ENCODE measurements around the gene RPTOR. TPM values are rescaled to one million over a fixed set of nuclear protein-coding genes. Genes with fewer than 3 reads are reported as not detected.
A peak's percentile ranks its signal among the peaks of the same experiment; 100 is the strongest.

The RPTOR gene
- total RNA-seq, 4 donors from 2014 or later, result 23.6 to 37.0 (median 27.8) TPM

- no peak for TF ChIP-seq CTCF (IDR thresholded peaks at IDR 0.05)
- no peak for ATAC-seq (ENCODE audit: low FRiP score)
- no peak for DNase-seq (ENCODE audit: low spot score)
These were observed 456.2 kb downstream of the RPTOR start for GRCh38 chr17:81000631-81001357.

GRCh38 chr17:81002013-81002384, 457.4 kb downstream of the RPTOR start:
- no peak for TF ChIP-seq CTCF (IDR thresholded peaks at IDR 0.05)
- ATAC-seq (ENCODE audit: low FRiP score) (no peak), DNase-seq (ENCODE audit: low spot score) (no peak)

GRCh38 chr17:81002409-81003361, 458.0 kb downstream of the RPTOR start:
- TF ChIP-seq CTCF (IDR thresholded peaks at IDR 0.05), result no peak
- peak; percentile 32 for ATAC-seq (ENCODE audit: low FRiP score)

GRCh38 chr17:81003711-81004475, 459.3 kb downstream of the RPTOR start:
- ATAC-seq (ENCODE audit: low FRiP score) (no peak), DNase-seq (ENCODE audit: low spot score) (no peak)
- TF ChIP-seq CTCF (IDR thresholded peaks at IDR 0.05), result no peak

More at GRCh38 chr17:81002409-81003361, 458.0 kb downstream of the RPTOR start:
- DNase-seq (ENCODE audit: low spot score), result peak; percentile 48

GRCh38 chr17:81006891-81007290, 462.3 kb downstream of the RPTOR start:
- ATAC-seq (ENCODE audit: low FRiP score), result no peak

More at GRCh38 chr17:81006891-81007290, 462.3 kb downstream of the RPTOR start:
- TF ChIP-seq CTCF (IDR thresholded peaks at IDR 0.05), result no peak
- no peak for DNase-seq (ENCODE audit: low spot score)
